Osteoblast (primary cell): ENCODE data around the gene ADAMTSL2. TPM values are rescaled to one million over a fixed set of nuclear protein-coding genes. Genes with fewer than 3 reads are reported as not detected.

ENCODE experiments used
- DNase-seq: peaks from one replicate; pipeline ENCODE4 v3.0.0; 2011; ENCODE audit warnings: low spot score, mixed read lengths; ENCODE audit not compliant: insufficient read length; ENCODE audit errors: missing footprints
- H2AFZ ChIP-seq: 2 replicates; pipeline ENCODE4 v1.6.0; 2011; ENCODE audit warnings: mild to moderate bottlenecking, low read length
- H3K27ac ChIP-seq: 2 replicates; pipeline ENCODE4 v1.5.1; 2011; ENCODE audit warnings: mild to moderate bottlenecking, low read depth, low read length, moderate library complexity
- H3K27me3 ChIP-seq: 2 replicates; pipeline ENCODE4 v1.6.0; 2012; ENCODE audit warnings: mild to moderate bottlenecking, control low read depth, inconsistent platforms, low read length, moderate library complexity; ENCODE audit not compliant: insufficient read depth
- H3K36me3 ChIP-seq: 2 replicates; pipeline ENCODE4 v1.5.1; 2011; ENCODE audit warnings: mild to moderate bottlenecking, low read length, control low read depth, moderate library complexity; ENCODE audit not compliant: insufficient read depth
- H3K4me1 ChIP-seq: 2 replicates; pipeline ENCODE4 v1.5.1; 2011; ENCODE audit warnings: mild to moderate bottlenecking, low read length, control low read depth, moderate library complexity; ENCODE audit not compliant: insufficient read depth
- H3K4me2 ChIP-seq: 2 replicates; pipeline ENCODE4 v1.6.0; 2011; ENCODE audit warnings: mild to moderate bottlenecking, low read length; ENCODE audit not compliant: insufficient read depth
- H3K4me3 ChIP-seq: fragments of 200-600 bp; sonication (generic); 3 replicates; pipeline ENCODE4 v1.5.1; 2012; ENCODE audit warnings: mild to moderate bottlenecking, low read length, inconsistent platforms; ENCODE audit not compliant: insufficient read depth
- H3K79me2 ChIP-seq: 2 replicates; pipeline ENCODE4 v1.6.0; 2012; ENCODE audit warnings: mild to moderate bottlenecking, low read length, control low read depth, inconsistent platforms; ENCODE audit not compliant: insufficient read depth
- H3K9me3 ChIP-seq: 2 replicates; pipeline ENCODE4 v1.5.1; 2011; ENCODE audit warnings: low read depth, low read length, control low read depth
- H4K20me1 ChIP-seq: 2 replicates; pipeline ENCODE4 v1.6.0; 2012; ENCODE audit warnings: mild to moderate bottlenecking, low read length, control low read depth; ENCODE audit not compliant: insufficient read depth
- total RNA-seq: library from RNA; depleted of rRNA; stranded (reverse); fragments of >200 nt; gene quantifications from 2 replicates; pipeline ENCODE4 v1.2.3, GENCODE V29; 2012
- TF ChIP-seq, protein P1 (sequence below): IDR thresholded peaks from 2 replicates; pipeline ENCODE4 v1.5.1; 2011; ENCODE audit warnings: mild to moderate bottlenecking, low read depth, low read length, moderate library complexity; ENCODE audit errors: extremely low read depth

Gene ADAMTSL2
- total RNA-seq, 1 donor, result under 0.01 TPM

GRCh38 chr9:133621725-133622267 lies 87.3 kb downstream of the ADAMTSL2 start:
- peaks cover 35% of the 10 kb centered on the region for H3K27me3 ChIP-seq
- no peak overlapping the region for H2AFZ ChIP-seq
- no peak for DNase-seq

GRCh38 chr9:133622555-133622954 lies 88.1 kb downstream of the ADAMTSL2 start:
- Histone ChIP-seq H3K36me3 (no peaks in the 10 kb centered on the region), H3K27ac (no peak overlapping the region), H3K4me2 (no peak overlapping the region), H2AFZ (no peak overlapping the region), H3K4me3 (no peak overlapping the region), H3K27me3 (peaks cover 30% of the 10 kb centered on the region), H3K4me1 (no peaks in the 10 kb centered on the region), H4K20me1 (no peaks in the 10 kb centered on the region), H3K79me2 (no peaks in the 10 kb centered on the region), H3K9me3 (no peaks in the 10 kb centered on the region)
- DNase-seq, result peak; percentile 66
- TF ChIP-seq, protein P1, sequence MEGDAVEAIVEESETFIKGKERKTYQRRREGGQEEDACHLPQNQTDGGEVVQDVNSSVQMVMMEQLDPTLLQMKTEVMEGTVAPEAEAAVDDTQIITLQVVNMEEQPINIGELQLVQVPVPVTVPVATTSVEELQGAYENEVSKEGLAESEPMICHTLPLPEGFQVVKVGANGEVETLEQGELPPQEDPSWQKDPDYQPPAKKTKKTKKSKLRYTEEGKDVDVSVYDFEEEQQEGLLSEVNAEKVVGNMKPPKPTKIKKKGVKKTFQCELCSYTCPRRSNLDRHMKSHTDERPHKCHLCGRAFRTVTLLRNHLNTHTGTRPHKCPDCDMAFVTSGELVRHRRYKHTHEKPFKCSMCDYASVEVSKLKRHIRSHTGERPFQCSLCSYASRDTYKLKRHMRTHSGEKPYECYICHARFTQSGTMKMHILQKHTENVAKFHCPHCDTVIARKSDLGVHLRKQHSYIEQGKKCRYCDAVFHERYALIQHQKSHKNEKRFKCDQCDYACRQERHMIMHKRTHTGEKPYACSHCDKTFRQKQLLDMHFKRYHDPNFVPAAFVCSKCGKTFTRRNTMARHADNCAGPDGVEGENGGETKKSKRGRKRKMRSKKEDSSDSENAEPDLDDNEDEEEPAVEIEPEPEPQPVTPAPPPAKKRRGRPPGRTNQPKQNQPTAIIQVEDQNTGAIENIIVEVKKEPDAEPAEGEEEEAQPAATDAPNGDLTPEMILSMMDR, result no peak

More at GRCh38 chr9:133621725-133622267, 87.3 kb downstream of the ADAMTSL2 start:
- no peaks in the 10 kb centered on the region for H3K36me3 ChIP-seq
- H4K20me1 ChIP-seq, result no peaks in the 10 kb centered on the region
- H3K27ac ChIP-seq, result no peak overlapping the region
- no peak overlapping the region for H3K4me2 ChIP-seq
- H3K4me1 ChIP-seq, result no peaks in the 10 kb centered on the region
- no peaks in the 10 kb centered on the region for H3K79me2 ChIP-seq
- no peak overlapping the region for H3K4me3 ChIP-seq
- no peaks in the 10 kb centered on the region for H3K9me3 ChIP-seq
- TF ChIP-seq, protein P1, result no peak

Other genes starting within 250 kb of the ADAMTSL2 start
- 5.9 and 7.6 TPM in 2 replicates for gene SURF6, start 198.5 kb upstream of the ADAMTSL2 start, total RNA-seq
- gene MED22, start 186.6 kb upstream of the ADAMTSL2 start, total RNA-seq, result 14.5 and 15.3 TPM in 2 replicates
- 1,638 and 1,763 TPM in 2 replicates for gene RPL7A, start 186.5 kb upstream of the ADAMTSL2 start, total RNA-seq
- gene SURF1, start 178.2 kb upstream of the ADAMTSL2 start, total RNA-seq, result 21.0 and 24.8 TPM in 2 replicates
- gene SURF2, start 178.2 kb upstream of the ADAMTSL2 start, total RNA-seq, result 10.3 and 15.2 TPM in 2 replicates
- gene SURF4, start 158.6 kb upstream of the ADAMTSL2 start, total RNA-seq, result 366 and 392 TPM in 2 replicates
- 0.72 and 1.2 TPM in 2 replicates for gene STKLD1, start 158.3 kb upstream of the ADAMTSL2 start, total RNA-seq
- 10.6 and 11.9 TPM in 2 replicates for gene REXO4, start 116.7 kb upstream of the ADAMTSL2 start, total RNA-seq
- gene ADAMTS13, start 112.3 kb upstream of the ADAMTSL2 start, total RNA-seq, result 1.2 and 1.4 TPM in 2 replicates
- gene CACFD1, start 74.7 kb upstream of the ADAMTSL2 start, total RNA-seq, result 8.0 and 9.0 TPM in 2 replicates
- 25.3 TPM in 2 replicates for gene SLC2A6, start 55.6 kb upstream of the ADAMTSL2 start, total RNA-seq
- gene MYMK, start 9.7 kb upstream of the ADAMTSL2 start, total RNA-seq, result not detected in 2 replicates
- gene FAM163B, start 74.7 kb downstream of the ADAMTSL2 start, total RNA-seq, result not detected in 2 replicates
- gene DBH, start 101.7 kb downstream of the ADAMTSL2 start, total RNA-seq, result not detected in 2 replicates
- 5.4 and 10.9 TPM in 2 replicates for gene SARDH, start 203.6 kb downstream of the ADAMTSL2 start, total RNA-seq